Measurements from ENCODE around the gene MGAT5B.

MGAT5B gene

DNA sequence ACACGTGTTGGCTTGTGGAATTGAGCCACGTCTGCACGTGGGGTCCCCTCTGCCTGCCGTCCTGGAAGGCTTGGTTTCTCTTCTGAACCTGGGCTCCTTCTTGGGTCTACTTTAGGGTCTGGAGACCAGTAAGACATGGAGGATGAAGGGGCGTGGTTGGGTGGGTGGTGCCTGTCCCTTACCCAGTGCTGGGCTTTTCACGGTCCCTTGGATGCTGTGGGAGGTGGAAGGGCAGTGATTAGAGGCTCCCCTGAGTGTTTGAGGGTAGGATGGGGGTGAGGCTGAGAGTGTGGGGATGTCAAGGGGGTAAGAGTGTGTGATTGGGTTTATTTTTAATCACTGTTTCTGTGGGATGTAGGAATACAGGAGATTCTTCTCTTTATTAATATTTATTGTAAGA, 38.3 kb downstream of the MGAT5B start:
- ATAC-seq: no peak

DNA sequence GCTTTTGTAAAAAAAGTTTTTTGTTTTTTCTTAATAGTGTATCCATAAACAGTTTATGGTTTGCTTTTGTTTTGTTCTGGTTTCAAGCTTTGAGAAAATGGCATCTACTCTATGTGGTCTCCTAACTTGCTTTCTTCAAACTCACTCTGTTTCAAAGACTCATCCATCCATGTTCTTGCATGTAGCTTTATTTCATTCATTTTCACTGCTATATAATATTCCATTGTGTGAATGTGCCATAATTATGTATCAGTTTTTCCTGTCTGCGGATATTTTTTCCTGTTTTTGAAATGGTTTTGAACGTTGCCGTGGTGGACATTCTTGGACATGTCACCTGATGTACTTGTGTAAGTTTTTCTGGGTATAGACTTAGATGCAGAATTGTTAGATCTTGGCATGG, 39.1 kb downstream of the MGAT5B start:
- ATAC-seq: no peak

DNA sequence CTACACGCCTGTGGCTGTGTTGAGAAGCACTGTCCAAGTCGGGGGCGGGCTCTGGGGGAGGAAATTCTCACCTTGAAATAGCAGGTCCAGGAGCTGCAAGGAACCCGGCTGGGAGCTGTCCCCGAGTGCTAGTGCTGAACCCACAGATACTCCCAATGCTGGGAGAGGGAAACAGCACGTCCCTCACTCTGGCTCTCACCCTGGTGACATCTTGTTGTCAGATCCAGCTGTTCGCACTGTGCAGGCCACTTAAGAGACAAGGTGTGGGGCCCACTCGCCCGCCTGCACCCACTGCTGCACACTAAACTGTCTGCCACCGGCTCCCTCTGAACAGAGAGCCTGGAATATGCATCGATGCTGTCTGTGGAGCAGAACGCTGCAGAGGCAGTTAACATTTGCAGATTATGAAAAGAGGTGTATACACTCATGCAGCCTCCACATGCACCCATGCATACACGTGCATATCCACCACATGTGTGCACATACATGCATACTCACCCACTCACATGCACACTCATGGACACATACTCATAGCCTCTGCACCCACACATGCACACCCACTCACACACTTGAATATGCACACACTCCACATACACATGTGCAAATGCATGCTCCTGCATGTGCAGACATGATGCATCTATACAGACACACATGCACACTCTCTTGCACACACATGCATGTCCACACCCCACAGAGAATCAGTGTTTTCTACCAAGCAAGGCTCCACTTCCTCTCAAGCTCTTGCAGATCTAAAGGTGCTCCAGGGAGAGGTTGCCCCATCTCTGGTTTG, 42.0 kb downstream of the MGAT5B start:
- ATAC-seq: no peak

DNA sequence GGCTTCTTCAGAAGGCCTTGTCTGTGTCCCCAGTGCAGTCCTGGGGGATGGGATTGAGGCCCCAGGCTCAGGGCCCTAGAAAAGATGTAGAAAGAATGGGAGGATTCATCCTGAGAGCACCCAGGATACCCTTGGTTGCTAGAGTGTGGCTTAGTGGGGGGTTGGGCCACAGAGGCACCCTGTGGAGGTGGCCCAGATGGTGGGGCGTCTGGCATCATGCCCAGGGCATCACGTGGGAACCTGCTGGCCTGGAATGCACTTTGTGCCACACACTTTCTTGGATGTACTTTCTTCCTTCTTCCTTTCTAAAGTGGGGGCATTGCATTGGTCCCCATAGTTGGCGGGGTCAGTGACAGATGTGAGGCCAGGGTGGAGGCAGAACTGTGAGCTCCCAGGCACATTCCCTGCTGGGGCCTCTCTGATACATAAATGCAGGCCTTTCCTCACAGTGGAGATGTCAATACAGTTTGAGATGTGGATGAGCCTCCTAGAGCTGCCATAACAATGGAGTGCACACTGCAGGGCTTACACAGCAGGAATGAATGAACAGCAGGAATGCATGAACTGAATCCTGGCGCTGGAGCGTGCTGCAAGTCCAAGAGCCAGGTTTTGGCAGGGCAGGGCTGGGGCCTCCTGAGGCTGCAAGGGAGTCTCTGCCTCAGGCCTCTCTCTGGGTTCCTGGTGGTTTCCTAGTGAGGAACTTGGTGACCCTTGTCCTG, 43.3 kb downstream of the MGAT5B start:
- no peak for ATAC-seq

DNA sequence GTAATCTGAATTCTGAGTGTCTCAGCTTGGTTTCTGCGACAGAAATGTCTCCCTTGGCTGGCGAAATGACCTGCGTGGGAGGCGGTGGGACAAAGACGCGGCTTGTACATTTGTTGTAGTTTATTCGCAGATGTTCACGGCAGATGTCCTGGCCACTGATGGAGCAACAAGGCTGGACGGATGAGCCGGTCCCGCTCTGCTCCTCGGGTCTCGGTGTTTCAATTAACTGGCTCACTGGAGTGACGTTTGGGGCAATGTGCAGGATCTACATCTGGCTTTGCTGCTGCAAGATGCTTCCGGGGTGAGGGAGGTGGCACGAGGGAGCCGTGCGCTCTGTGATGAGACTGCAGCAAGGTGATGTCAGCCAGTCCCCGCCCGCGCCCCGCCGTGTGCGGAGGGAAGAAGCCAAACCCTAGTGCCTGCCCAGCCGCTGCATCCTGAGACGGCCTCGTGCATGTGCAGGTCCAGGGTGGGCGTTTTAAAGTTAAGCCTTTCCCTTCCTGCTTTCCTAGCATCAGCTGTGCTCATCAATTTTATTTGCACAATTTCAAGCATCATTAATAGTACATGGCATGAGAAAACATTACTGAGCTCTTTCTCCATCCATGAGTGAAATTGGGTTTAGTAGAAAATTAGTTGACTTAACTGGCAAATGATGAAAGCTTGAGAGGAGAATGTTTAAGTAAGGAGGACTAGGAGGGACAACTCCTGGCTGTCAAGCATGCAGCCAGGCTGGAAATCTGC, 44.4 kb downstream of the MGAT5B start:
- ATAC-seq: no peak

DNA sequence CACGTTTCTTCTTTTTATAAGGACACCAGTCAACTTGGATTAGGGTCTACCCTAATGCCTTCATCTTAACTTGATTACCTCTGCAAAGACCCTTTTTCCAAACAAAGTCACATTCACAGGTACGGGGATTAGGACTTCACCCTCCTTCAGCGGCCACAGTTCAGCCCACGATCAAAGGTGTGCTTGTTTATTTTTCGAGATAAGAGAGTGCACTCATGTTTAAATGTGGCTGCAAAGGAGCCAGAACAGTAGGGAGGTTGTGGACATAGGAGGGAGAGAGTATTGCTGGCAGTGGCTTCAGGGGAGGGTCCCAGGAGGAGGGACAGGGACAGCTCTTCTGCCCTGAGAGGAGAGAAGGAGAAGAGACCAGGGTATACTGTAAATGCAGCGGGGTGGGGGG, 46.7 kb downstream of the MGAT5B start:
- ATAC-seq: no peak

DNA sequence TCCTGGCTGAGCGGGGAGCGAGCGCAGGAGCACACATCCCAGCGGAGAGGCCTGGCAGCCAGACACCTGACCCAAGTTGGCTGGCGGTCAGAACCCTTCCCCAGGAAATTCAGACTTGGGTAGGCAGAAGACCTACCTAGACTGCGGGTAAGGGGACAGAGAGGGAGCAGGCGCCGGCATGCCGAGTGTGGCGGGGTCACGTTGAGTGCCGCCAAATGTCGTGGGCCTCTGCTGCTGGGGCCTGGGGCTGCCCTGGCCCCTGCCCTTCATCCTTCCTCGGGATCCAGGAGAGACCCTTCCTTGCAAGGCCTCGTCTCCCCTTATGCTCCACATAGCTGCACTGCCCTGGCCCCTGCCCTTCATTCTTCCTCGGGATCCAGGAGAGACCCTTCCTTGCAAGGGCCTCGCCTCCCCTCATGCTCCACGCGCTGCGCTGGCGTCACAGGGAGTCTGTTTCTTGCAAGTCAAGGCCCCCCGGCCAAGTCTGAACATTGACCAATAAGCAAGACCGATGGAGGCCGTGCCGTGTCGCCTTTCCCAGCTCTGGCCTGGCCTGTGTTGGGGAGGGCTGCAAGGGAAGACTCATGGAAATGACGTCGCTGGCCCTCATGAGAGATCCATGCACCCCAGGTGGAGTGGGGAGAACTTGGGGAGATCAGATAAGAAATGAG, 47.8 kb downstream of the MGAT5B start:
- no peak for ATAC-seq

DNA sequence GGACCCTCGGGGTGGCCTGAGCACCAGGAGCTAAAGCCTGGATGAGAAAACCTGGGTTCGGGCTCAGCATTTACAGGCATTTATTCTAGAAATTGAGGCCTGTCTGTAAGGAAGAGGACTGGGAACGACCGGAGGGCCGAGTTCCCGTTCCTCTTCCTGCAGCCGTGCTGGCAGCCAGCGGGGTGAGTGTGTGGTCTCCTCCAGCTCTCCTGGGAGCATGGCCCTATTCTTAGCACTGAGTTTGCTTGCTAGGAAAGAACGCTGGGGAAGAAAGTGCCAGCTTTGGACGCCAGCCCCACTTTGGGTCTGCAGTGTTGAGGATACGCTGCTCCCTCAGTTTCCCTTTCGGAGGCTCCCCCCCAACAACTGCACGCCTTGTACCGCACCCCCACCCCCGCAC, 49.6 kb downstream of the MGAT5B start:
- no peak for ATAC-seq

DNA sequence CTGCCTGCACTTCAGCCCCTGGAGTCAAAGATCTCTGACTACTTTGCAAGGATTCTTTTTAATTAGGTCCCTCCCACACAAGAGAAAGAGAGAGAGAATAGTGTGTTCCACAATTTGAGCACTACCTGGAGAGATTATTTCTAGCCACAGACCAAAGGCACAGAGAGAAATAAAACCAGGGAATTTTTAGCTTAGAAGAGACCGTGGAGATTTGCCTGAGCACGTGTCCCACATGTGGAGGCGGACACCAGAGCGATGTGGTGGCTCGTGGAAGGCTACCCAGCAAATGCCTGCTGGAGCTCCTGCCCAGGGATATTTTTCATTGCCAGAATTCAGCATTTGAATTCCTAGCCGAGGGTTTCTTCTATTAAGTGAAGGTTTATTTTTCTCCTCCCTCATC, 50.6 kb downstream of the MGAT5B start:
- no peak for ATAC-seq

DNA sequence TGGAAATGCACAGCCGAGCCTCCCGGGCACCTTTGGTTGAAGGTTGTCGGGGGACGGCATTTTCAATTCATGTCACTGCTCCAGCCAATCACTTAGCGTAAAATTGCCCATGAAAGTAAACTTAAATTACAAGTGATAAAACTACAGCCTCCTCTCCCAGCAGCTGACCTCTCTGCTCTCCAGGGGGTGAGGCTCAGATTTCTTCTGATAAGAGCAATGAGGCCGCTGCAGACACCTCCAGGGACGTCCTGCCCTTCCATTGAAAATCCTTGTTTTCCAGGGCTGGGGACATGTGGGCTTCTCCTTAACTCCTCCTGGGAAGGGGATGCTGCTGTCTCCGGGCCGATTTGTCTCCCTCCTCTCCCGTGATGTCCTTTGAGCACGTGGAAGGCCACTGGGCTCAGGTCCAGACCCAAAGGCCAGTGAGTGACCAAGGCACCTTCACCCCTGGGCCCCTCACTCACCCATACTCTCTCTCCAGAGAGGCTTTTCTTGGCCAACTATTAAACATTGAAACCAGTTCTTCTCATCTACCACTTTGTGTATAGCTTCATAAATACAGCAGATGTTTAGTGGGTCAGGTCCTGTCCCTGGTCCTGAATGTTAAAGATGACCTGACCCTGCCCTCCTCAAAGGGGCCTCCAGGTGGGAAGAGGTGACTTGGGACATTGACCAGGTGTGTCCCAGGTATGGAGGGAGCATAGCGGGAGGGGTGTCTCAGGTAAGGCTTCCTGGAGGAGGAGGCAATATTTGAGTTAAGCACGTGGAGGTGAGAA, 52.3 kb downstream of the MGAT5B start:
- no peak for ATAC-seq

DNA sequence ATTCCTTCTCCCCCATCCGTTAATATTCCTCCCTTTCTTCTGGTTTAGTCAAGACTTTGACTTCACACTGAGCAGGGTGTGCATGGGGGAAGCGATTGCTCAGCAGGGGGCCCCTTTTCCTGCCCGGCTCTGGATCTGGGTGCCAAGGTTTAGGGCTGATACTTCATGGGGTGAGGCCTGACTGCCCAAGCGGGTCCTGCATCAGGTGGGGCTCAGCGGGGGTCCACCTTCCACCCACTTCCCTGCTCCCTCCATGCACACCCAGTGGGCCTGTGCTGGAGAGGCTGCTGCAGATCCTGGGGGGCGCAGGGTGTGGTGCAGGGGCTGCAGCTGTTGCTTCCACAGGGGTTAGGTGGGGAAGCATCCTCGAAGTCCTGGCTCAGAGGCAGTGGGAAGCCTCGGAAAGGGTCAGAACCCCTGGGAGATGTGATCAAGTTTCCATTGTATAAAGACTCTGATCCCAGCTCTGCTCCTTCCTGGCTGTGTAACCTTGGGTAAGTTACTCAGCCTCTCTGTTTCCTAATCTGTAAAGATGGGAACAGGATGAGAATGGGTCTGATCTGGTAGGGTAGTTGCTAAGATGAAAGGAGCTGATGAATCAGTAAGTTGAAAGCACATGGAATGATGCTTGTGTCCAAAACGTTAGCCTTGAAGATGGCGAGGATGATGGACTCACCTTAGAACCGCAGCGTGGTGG, 53.3 kb downstream of the MGAT5B start:
- no peak for ATAC-seq

DNA sequence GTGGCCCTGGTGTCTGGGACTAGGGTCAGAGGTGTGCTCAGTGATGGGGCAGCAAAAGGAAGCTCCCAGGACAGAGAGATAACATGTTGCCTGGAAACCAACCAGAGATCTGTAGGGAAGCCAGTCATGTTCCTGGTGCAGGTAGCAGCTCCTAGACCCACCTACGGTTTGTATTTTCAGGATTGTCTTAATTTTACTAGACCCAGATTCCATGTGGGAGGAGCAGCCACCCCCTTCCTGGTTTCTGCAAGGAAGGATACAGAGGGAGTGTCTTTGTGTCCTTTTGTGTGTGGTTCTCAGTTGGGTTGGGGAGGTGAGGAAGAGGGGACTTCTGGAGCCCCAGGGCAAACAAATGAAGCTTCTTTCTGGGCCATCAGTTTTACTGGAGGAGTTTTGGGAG, 53.9 kb downstream of the MGAT5B start:
- ATAC-seq: no peak

DNA sequence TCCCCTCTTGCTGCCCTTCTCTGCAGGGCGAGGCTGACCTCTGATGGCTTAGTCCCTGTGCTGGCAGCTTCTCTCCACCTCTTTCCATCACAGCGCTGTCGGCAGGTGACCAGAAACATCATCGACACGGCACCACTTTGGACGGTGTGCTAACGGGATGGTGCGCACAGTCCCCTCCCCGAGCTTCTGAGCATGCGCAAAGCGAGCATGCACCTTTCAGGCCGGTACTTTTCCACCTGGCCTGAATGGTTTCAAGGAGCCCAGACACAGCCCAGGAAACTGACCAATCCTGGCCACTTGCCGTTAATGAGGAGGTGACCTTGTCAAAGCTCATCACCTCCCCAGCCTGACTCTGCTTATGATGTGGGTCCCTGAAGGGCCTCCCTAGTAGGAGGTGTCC, 54.8 kb downstream of the MGAT5B start:
- ATAC-seq: no peak

DNA sequence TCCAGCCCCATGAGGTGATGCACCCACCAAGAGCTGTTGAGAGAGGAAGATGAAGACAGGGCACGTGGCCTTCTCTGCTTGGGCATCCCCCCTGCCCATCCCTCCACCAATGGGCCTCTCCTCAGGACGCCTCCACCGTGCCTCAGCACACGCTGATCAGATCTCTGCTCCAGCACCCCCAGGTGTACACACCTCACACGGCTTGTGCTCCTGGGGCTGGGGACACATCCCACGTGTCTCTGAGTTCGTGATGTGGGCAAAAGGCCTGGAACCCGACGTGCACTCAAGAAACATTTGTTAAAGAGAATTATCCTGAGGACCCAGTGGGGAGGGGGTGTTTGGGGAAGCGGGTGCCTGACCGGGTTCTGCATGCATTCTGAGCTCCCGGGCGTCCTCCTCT, 55.3 kb downstream of the MGAT5B start:
- no peak for ATAC-seq

DNA sequence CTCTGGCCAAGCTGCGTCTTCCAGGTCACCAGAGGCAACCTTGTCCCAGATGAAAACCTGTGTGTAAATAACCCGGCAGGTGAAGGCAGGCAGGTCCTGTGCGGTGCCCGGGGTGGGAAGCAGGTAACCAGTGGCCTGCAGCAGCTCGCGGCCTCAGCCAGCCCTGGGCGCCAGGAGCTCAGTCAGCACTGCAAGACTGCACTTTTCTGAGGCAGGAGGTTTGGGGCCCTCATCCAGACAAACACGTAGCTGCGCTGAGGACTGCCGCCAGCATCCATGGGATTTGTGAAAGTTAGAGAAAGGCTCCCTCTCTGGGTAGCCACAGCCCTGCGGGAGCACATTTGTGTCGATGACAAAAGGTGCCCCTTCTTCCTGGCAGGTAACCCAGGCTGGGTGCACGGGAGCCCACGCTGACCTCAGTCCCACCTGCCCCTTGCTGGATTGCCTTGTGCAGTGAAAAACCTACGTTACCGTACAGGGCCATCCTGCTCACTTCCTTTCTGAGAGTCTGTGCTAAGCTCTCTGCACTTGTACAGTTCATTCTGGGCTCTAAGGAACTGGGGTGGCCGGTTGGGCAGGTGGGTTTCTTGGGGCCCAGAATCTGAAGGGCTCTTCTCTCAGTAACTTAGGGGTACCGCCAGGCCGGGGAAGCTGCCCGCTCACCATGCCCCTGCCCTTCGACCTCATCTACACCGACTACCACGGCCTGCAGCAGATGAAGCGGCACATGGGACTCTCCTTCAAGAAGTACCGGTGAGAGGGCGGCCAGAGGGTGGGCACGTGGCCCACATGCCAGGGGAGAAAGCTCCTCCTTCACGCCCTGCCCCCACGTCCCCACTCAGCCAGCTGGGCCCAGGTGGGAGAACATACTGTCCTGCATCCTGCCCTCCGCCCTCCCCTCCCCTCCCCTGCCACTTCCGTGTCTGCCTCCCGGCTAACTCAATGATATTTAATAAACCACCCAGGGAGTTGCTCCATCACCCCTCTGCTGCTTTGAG, 56.4 kb downstream of the MGAT5B start:
- ATAC-seq: no peak

DNA sequence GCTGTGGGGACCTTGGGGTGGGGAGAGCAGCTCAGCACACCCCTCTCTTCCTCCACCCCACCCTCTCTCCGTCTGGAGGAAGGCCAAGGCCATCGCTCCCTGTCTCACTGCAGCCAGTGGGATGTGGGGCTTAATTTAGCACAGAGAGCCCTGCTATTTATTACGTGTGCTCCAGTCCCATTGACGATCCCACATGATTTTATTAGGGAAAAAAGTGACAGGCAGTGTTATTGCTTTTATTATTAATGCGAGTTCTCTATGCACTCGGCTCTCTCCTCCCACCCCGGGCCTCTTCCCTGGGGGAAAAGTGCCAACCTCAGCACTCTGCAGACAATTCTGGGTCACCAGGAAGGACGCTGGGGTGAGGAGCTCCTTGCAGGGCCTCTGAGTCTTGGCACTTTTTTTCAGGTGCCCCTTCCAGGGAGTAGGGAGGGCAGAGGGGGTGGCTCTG, 57.3 kb downstream of the MGAT5B start:
- no peak for ATAC-seq

DNA sequence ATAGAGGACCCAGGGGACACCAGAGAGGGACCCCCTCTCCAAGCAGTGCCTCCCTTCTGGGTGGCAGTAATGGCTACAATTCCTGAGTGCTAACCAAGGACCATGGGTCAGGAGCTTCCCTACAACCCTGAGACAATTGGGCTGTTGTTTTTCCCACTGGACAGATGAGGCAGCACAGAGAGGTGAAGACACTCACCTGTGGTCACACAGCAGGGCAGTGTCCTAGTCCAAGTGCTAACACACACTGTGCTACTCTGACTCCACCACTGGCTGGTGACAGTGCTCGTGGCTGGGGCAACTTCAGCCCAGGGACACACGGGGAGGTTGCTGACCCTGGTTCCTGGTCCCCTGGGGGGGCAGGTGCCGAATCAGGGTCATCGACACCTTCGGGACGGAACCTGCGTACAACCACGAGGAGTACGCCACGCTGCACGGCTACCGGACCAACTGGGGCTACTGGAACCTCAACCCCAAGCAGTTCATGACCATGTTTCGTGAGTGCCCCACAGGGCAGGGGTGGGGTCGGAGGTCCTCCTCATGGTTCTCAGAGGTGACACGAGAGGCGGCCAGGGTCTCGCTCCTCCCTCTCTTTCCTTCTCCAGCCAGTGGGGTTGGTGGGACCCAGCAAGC, 58.1 kb downstream of the MGAT5B start:
- no peak for ATAC-seq

DNA sequence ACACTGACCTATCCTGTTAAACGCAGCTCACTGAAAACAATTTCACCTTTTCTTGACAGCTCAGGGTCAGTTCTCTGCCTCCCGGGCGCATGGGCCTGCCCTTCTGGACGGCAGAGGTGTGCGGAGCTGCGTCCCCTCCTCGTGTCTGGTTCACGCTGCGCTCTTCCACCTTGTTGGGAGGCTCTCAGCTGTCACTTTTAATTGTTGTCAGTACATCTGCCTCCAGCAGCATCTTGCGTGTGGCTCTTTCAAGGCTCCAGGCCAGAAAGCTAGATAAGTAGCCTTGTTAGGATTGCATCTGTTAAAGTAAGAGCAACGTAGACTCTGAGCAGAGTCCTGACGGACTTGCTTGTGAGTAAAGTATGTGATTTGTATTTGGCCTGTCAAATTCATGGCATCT, 59.4 kb downstream of the MGAT5B start:
- no peak for ATAC-seq

DNA sequence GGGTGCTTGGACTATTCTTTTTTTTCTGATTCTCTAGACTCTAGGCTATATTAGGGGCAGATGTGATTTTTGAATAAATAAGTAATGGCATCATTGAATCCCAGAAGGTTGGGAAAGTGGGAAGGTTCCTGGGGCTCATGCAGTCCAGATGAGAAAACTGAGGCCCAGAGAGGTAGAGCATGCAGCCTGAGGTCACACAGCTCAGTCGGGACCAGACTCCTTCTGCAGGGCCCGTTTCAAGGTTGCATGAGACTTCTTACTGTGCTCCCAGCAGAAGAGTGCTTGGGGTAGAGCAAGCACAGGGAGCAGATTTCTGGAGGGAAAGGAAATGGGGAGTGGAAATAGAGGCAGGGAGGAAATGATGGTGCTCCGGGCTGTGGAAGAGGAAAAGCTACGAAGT, 59.8 kb downstream of the MGAT5B start:
- no peak for ATAC-seq

DNA sequence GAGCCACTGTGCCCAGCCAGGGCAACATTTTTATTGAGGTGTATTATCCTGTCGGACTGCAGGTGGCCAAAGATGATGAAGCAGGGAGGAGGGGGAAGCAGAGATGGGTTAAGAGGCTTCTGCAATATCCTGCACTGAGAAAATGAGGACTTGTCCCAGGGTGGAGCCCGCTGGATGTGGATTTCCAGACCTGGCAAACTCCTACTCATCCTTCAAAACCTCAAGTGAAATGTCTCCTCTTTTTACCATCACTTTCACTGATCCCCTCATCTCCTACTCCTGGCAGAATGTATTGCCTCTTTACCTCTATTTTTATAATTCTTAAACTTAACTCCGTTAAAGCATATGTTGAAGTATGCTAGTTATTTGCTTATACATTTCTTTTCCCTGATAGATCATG, 60.9 kb downstream of the MGAT5B start:
- ATAC-seq: no peak

All from activated CD4-positive, CD25-positive, alpha-beta regulatory T cell treated with anti-CD3 and anti-CD28 coated beads, Interleukin-2, amount 50 U/mL, for 24 hours (primary cell).